H1 (cell line): ENCODE data around the gene EGFR.

Experiments used
- MAFK ChIP-seq: IDR thresholded peaks from 2 replicates; pipeline ENCODE4 v1.6.1; 2012; ENCODE audit warnings: low read depth, mild to moderate bottlenecking, improper control_type of control experiment, low read length
- POLR2AphosphoS5 ChIP-seq: IDR thresholded peaks from 2 replicates; pipeline ENCODE4 v1.6.1; 2011; ENCODE audit warnings: low read depth, low read length
- TF ChIP-seq, protein P1 (sequence below), 3 experiments: IDR thresholded peaks; 1 replicate in 2 of 3; 2 replicates in 1 of 3; pipeline versions ENCODE4 v1.5.1 to v1.6.1; 2011; ENCODE audit warnings: low read length in 3 of 3, mild to moderate bottlenecking in 3 of 3, inconsistent platforms in 2 of 3, low read depth in 1 of 3, moderate library complexity in 1 of 3; ENCODE audit not compliant: insufficient read depth in 1 of 3; ENCODE audit errors: control extremely low read depth in 1 of 3

GRCh38 chr7:55178292-55178862, 159.6 kb downstream of the EGFR start:
- TF ChIP-seq MAFK (no peak), POLR2AphosphoS5 (no peak)
- TF ChIP-seq, protein P1, sequence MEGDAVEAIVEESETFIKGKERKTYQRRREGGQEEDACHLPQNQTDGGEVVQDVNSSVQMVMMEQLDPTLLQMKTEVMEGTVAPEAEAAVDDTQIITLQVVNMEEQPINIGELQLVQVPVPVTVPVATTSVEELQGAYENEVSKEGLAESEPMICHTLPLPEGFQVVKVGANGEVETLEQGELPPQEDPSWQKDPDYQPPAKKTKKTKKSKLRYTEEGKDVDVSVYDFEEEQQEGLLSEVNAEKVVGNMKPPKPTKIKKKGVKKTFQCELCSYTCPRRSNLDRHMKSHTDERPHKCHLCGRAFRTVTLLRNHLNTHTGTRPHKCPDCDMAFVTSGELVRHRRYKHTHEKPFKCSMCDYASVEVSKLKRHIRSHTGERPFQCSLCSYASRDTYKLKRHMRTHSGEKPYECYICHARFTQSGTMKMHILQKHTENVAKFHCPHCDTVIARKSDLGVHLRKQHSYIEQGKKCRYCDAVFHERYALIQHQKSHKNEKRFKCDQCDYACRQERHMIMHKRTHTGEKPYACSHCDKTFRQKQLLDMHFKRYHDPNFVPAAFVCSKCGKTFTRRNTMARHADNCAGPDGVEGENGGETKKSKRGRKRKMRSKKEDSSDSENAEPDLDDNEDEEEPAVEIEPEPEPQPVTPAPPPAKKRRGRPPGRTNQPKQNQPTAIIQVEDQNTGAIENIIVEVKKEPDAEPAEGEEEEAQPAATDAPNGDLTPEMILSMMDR (IDR thresholded peaks at IDR 0.05; ENCODE audit: control extremely low read depth in 1 of 3, insufficient read depth in 1 of 3, low read depth in 1 of 3, low read length in 3 of 3), result no peak
